Bronchial epithelial cell (primary cell): ENCODE measurements around the gene RALGPS1. TPM values are rescaled to one million over a fixed set of nuclear protein-coding genes. Genes with fewer than 3 reads are reported as not detected.

Source experiments
- DNase-seq: peaks from one replicate; pipeline ENCODE4 v3.0.0-alpha.2; 2010; ENCODE audit warnings: low read depth
- FAIRE-seq: peaks from 2 replicates; lab custom pipeline; 2011; peaks lifted over from hg19 to GRCh38; lab: Jason Lieb, UNC
- H3K27me3 ChIP-seq: 2 replicates; pipeline ENCODE4 v1.5.1; 2011; ENCODE audit warnings: low read length; ENCODE audit not compliant: control insufficient read depth, insufficient read depth
- H3K36me3 ChIP-seq: 2 replicates; pipeline ENCODE4 v1.5.1; 2011; ENCODE audit warnings: low read length; ENCODE audit not compliant: control insufficient read depth, insufficient read depth
- H3K4me3 ChIP-seq: 2 replicates; pipeline ENCODE4 v1.5.1; 2011; ENCODE audit warnings: mild to moderate bottlenecking, low read depth, low read length, control low read depth
- total RNA-seq: library from RNA; depleted of rRNA; stranded (reverse); fragments of >200 nt; gene quantifications from 2 replicates; pipeline ENCODE4 v1.2.1, GENCODE V29; 2014
- TF ChIP-seq, protein P1 (sequence below): IDR thresholded peaks from 2 replicates; pipeline ENCODE4 v1.5.1; 2011; ENCODE audit warnings: mild to moderate bottlenecking, moderate library complexity, low read length, control low read depth, inconsistent platforms; ENCODE audit not compliant: insufficient read depth, severe bottlenecking

Gene RALGPS1
- total RNA-seq, 1 donor from 2014 or later = 3.2 TPM

DNA sequence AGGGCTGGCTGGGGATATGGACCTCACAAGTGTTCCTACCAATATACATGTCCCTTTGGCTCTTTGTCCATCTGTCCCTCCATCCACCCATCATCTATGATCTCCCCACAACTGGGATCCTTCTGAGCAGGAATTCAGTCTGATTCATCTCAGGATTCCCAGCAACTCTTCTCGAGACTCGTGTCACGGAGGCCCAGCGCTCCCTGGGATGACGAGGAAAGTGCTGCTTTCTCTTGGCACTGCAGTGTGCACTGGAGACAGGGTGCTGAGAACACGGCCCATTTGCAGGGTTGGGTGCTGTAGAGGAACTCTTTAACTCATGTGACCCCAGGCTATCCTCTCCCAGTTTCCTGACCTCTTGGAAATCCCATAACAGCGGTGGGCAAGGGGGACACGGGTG is 135.0 kb downstream of the RALGPS1 start:
- TF ChIP-seq, protein P1, sequence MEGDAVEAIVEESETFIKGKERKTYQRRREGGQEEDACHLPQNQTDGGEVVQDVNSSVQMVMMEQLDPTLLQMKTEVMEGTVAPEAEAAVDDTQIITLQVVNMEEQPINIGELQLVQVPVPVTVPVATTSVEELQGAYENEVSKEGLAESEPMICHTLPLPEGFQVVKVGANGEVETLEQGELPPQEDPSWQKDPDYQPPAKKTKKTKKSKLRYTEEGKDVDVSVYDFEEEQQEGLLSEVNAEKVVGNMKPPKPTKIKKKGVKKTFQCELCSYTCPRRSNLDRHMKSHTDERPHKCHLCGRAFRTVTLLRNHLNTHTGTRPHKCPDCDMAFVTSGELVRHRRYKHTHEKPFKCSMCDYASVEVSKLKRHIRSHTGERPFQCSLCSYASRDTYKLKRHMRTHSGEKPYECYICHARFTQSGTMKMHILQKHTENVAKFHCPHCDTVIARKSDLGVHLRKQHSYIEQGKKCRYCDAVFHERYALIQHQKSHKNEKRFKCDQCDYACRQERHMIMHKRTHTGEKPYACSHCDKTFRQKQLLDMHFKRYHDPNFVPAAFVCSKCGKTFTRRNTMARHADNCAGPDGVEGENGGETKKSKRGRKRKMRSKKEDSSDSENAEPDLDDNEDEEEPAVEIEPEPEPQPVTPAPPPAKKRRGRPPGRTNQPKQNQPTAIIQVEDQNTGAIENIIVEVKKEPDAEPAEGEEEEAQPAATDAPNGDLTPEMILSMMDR = no peak
- Histone ChIP-seq H3K27me3 (no peaks in the 10 kb centered on the region), H3K36me3 (no peaks in the 10 kb centered on the region), H3K4me3 (no peak overlapping the region)
- FAIRE-seq (no peak), DNase-seq (no peak)

DNA sequence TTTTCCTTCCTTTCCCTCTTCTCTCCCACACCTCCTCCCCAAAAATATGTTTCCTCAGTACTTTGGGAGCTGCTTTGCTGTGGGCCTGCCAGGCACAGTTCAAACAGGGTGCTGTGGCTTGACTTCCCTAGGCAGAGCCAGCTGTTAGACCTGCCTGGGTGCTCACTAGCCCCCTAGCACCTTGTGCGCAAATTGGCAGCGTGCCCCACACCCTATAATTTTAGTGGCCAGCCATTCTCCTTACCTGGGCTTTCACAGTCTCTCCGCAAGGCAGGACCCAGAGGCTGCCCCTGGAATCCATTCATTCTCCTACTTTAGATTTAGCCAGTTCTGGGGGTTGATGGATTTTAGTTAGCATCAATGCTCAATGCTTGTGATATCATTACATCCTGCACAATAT is 135.6 kb downstream of the RALGPS1 start:
- TF ChIP-seq, protein P1 = no peak
- Histone ChIP-seq H3K4me3 (no peak overlapping the region), H3K36me3 (no peaks in the 10 kb centered on the region), H3K27me3 (no peaks in the 10 kb centered on the region)
- no peak for DNase-seq
- no peak for FAIRE-seq

DNA sequence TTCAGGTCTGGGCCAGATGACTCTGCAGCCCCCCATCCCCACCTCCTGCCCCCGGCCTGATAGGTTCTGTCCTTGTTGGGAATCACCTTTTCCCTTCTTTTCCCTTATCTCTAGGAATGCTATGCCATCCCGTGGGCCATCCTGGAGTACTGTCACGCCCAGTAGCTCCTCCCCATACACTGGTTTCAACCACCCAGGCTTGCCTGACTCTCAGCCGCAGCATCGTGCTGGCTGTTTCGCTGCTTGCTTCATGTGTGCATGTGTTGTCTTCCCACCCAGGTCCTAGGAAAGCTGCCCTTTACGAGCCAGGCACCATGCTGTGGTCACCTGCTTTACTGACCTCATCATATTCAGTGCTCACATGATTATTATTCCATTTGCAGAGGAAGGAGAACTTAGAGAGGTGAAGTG is 136.0 kb downstream of the RALGPS1 start:
- no peak for DNase-seq
- Histone ChIP-seq H3K4me3 (no peak overlapping the region), H3K27me3 (no peaks in the 10 kb centered on the region), H3K36me3 (no peaks in the 10 kb centered on the region)
- TF ChIP-seq, protein P1 = no peak
- FAIRE-seq = no peak

DNA sequence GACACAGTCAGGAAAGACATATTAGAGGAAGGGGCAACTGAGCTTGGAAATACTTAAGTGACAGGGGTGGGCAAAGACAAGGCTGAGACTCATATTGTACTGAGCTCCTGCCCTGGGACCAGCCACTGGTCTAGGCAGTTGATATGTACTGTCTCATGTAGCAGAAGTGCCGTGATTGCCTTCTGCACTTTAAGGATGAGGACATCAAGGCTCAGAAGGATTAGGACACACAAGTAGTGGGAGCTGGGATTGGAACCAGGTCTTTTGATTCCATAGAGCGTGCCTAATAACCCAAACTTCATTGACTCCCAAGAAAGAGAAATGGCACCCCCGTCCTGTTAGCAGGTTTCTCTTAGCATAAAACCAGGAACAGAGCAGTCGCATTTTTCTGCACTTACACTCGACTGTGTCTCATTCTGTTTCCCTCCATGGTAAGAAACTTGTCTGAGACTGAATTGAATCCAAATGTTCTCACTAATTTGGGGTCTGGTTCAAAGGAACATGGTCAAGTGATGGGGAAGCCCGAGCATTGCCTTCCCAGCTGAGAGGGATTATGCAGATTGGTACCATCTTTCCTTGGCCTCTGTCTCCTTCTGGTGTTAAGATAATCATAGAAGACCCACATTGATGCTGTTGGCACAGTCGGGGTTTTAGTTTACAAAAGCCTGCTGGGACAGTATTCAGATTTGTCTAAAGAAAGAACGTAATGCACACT is 137.5 kb downstream of the RALGPS1 start:
- DNase-seq (no peak), FAIRE-seq (no peak)
- H3K4me3 ChIP-seq = no peak overlapping the region
- no peaks in the 10 kb centered on the region for H3K27me3 ChIP-seq
- no peaks in the 10 kb centered on the region for H3K36me3 ChIP-seq
- TF ChIP-seq, protein P1 = no peak

DNA sequence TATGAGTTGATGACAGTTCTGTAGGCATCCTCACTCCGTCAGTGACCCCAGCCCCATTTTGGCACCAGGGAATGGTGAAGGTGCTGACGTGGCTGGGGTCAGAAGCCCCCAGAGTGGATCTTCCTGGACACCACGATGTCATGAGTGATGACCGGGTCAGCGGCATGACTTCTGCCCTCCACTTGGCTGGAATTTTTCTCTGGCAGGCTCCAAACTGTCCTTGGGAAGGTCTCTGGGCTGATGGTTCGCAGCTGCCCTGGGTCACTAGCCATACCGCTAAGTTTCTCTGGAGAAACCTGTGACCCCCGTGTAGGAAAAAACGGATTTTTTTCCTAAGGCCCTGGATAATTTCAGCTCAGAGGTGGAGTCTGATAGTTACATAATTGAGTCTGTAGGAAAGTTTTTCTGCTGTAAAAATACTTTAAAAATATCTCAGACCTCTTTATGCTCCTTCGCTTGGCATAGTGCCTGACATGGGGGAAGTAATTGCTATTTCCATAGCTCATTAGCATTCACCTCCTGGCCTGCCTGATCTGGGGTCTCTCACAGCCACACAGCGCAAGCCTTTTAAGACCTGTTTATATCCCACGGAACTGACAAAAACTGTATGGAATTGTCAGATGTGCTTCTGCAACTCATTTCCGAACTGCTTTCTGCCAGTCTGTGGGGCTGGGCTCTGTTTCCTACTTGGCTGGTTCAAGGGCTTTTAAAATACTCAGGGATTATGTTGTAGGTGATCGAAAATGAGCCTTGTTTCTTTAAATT is 138.7 kb downstream of the RALGPS1 start:
- H3K36me3 ChIP-seq = no peaks in the 10 kb centered on the region
- no peaks in the 10 kb centered on the region for H3K27me3 ChIP-seq
- FAIRE-seq = no peak
- TF ChIP-seq, protein P1 = no peak
- H3K4me3 ChIP-seq = no peak overlapping the region
- DNase-seq = no peak

DNA sequence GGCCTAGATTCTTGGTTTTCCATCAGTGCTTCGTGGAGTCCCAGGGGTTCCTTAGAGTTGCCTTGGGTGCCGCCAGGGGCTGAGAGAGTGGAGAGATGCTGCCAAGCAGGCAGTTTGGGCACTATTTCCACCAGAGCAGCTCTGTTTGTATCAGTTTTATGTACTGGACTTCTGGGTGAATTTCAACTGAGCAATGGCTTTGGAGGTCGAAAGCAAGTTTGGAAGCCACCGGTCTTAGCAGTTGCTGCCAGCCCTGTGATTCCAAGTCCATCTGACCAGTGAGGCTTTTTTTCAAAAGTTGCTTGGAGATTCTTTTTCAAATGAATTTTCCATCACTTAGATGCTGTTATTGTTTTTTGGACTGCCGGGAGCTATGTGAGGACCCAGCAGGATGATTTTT is 139.4 kb downstream of the RALGPS1 start:
- Histone ChIP-seq H3K36me3 (no peaks in the 10 kb centered on the region), H3K27me3 (no peaks in the 10 kb centered on the region), H3K4me3 (no peak overlapping the region)
- DNase-seq = no peak
- TF ChIP-seq, protein P1 = no peak
- no peak for FAIRE-seq
